ENCODE data around the gene HAO2. TPM values are rescaled to one million over a fixed set of nuclear protein-coding genes. Genes with fewer than 3 reads are reported as not detected.

HAO2 gene
- total RNA-seq, 1 donor from 2014 or later = not detected

GRCh38 chr1:119396982-119397381, 28.4 kb downstream of the HAO2 start:
- no peak overlapping the region for H3K27ac ChIP-seq (ENCODE audit: low read depth, low read length)
- H3K79me2 ChIP-seq (ENCODE audit: insufficient read depth, low read length) = no peaks in the 10 kb centered on the region
- H3K27me3 Mint-ChIP-seq (ENCODE audit: low read depth, unreplicated experiment) = peaks cover 7% of the 10 kb centered on the region
- no peak overlapping the region for H2AFZ ChIP-seq (ENCODE audit: low read depth, low read length)
- H3K9me3 ChIP-seq (ENCODE audit: insufficient read depth, low read depth, low read length) = no peaks in the 10 kb centered on the region
- H3K4me1 Mint-ChIP-seq (ENCODE audit: low read depth, unreplicated experiment) = peaks cover 3% of the 10 kb centered on the region
- no peak overlapping the region for H3K4me3 Mint-ChIP-seq (ENCODE audit: unreplicated experiment)
- no peak overlapping the region for H3K4me3 ChIP-seq (ENCODE audit: insufficient read depth, low read depth, low read length)
- H3K9ac ChIP-seq (ENCODE audit: low read length) = no peak overlapping the region
- no peaks in the 10 kb centered on the region for H3K36me3 Mint-ChIP-seq (ENCODE audit: low read depth, unreplicated experiment)
- no peak for DNase-seq (ENCODE audit: low read depth)
- no peaks in the 10 kb centered on the region for H3K36me3 ChIP-seq (ENCODE audit: insufficient read depth, low read length)
- H3K27ac Mint-ChIP-seq (ENCODE audit: unreplicated experiment) = no peak overlapping the region
- no peak overlapping the region for H3K4me2 ChIP-seq (ENCODE audit: low read length)
- no peak for FAIRE-seq
- H4K20me1 ChIP-seq (ENCODE audit: insufficient read depth, low read length) = no peaks in the 10 kb centered on the region
- TF ChIP-seq CTCF (IDR thresholded peaks at IDR 0.05; ENCODE audit: insufficient read depth, low read depth, low read length) (no peak), EZH2 (IDR thresholded peaks at IDR 0.05; ENCODE audit: insufficient read depth, low read length) (no peak)
- H3K4me1 ChIP-seq (ENCODE audit: insufficient read depth, low read length) = no peaks in the 10 kb centered on the region
- no peaks in the 10 kb centered on the region for H3K9me3 Mint-ChIP-seq (ENCODE audit: unreplicated experiment)
- no peaks in the 10 kb centered on the region for H3K27me3 ChIP-seq (ENCODE audit: insufficient read depth, low read length)

- TF ChIP-seq EZH2 (IDR thresholded peaks at IDR 0.05; ENCODE audit: insufficient read depth, low read length) (no peak), CTCF (IDR thresholded peaks at IDR 0.05; ENCODE audit: insufficient read depth, low read depth, low read length) (no peak)
- no peaks in the 10 kb centered on the region for H3K9me3 ChIP-seq (ENCODE audit: insufficient read depth, low read depth, low read length)
- no peak overlapping the region for H3K4me2 ChIP-seq (ENCODE audit: low read length)
Observed at GRCh38 chr1:119397986-119398385, 29.4 kb downstream of the HAO2 start.

GRCh38 chr1:119404736-119405135, 36.2 kb downstream of the HAO2 start:
- Mint-ChIP-seq H3K4me1 (ENCODE audit: low read depth, unreplicated experiment) (no peaks in the 10 kb centered on the region), H3K4me3 (ENCODE audit: unreplicated experiment) (no peak overlapping the region), H3K27ac (ENCODE audit: unreplicated experiment) (no peak overlapping the region), H3K9me3 (ENCODE audit: unreplicated experiment) (peaks cover 5% of the 10 kb centered on the region), H3K27me3 (ENCODE audit: low read depth, unreplicated experiment) (no peaks in the 10 kb centered on the region), H3K36me3 (ENCODE audit: low read depth, unreplicated experiment) (no peaks in the 10 kb centered on the region)
- no peak overlapping the region for H2AFZ ChIP-seq (ENCODE audit: low read depth, low read length)
- no peaks in the 10 kb centered on the region for H3K4me1 ChIP-seq (ENCODE audit: insufficient read depth, low read length)
- H3K27me3 ChIP-seq (ENCODE audit: insufficient read depth, low read length) = no peaks in the 10 kb centered on the region
- DNase-seq (ENCODE audit: low read depth) (no peak), FAIRE-seq (no peak)
- no peak overlapping the region for H3K4me3 ChIP-seq (ENCODE audit: insufficient read depth, low read depth, low read length)
- H4K20me1 ChIP-seq (ENCODE audit: insufficient read depth, low read length) = no peaks in the 10 kb centered on the region
- H3K27ac ChIP-seq (ENCODE audit: low read depth, low read length) = no peak overlapping the region
- H3K9ac ChIP-seq (ENCODE audit: low read length) = no peak overlapping the region
- TF ChIP-seq EZH2 (IDR thresholded peaks at IDR 0.05; ENCODE audit: insufficient read depth, low read length) = no peak
- no peak for TF ChIP-seq CTCF (IDR thresholded peaks at IDR 0.05; ENCODE audit: insufficient read depth, low read depth, low read length)
- no peaks in the 10 kb centered on the region for H3K9me3 ChIP-seq (ENCODE audit: insufficient read depth, low read depth, low read length)
- H3K4me2 ChIP-seq (ENCODE audit: low read length) = no peak overlapping the region
- no peaks in the 10 kb centered on the region for H3K36me3 ChIP-seq (ENCODE audit: insufficient read depth, low read length)
- H3K79me2 ChIP-seq (ENCODE audit: insufficient read depth, low read length) = no peaks in the 10 kb centered on the region

More at GRCh38 chr1:119397986-119398385, 29.4 kb downstream of the HAO2 start:
- FAIRE-seq (no peak), DNase-seq (ENCODE audit: low read depth) (no peak)
- H3K4me3 Mint-ChIP-seq (ENCODE audit: unreplicated experiment) = no peak overlapping the region
- H3K4me3 ChIP-seq (ENCODE audit: insufficient read depth, low read depth, low read length) = no peak overlapping the region
- no peaks in the 10 kb centered on the region for H3K36me3 Mint-ChIP-seq (ENCODE audit: low read depth, unreplicated experiment)
- H3K27me3 ChIP-seq (ENCODE audit: insufficient read depth, low read length) = no peaks in the 10 kb centered on the region
- H4K20me1 ChIP-seq (ENCODE audit: insufficient read depth, low read length) = no peaks in the 10 kb centered on the region
- H3K9me3 Mint-ChIP-seq (ENCODE audit: unreplicated experiment) = no peaks in the 10 kb centered on the region
- H3K4me1 Mint-ChIP-seq (ENCODE audit: low read depth, unreplicated experiment) = peaks cover 2% of the 10 kb centered on the region
- H3K27me3 Mint-ChIP-seq (ENCODE audit: low read depth, unreplicated experiment) = peaks cover 4% of the 10 kb centered on the region
- no peak overlapping the region for H3K27ac ChIP-seq (ENCODE audit: low read depth, low read length)
- H3K4me1 ChIP-seq (ENCODE audit: insufficient read depth, low read length) = no peaks in the 10 kb centered on the region
- no peak overlapping the region for H3K27ac Mint-ChIP-seq (ENCODE audit: unreplicated experiment)
- no peak overlapping the region for H3K9ac ChIP-seq (ENCODE audit: low read length)
- H2AFZ ChIP-seq (ENCODE audit: low read depth, low read length) = no peak overlapping the region
- H3K36me3 ChIP-seq (ENCODE audit: insufficient read depth, low read length) = no peaks in the 10 kb centered on the region
- no peaks in the 10 kb centered on the region for H3K79me2 ChIP-seq (ENCODE audit: insufficient read depth, low read length)
